Measurements from ENCODE around the gene PRPH. TPM values are rescaled to one million over a fixed set of nuclear protein-coding genes. Genes with fewer than 3 reads are reported as not detected.

The PRPH gene
- total and polyA plus RNA-seq, 9 of the 15 experiments (the other 6 are each of a cell fraction or from before 2014, with no cell fraction given) = 0.27 to 1.9 (median 1.3) TPM; not detected in 1

GRCh38 chr12:49342066-49342913 is 47.3 kb downstream of the PRPH start (continued):
- TF ChIP-seq CTCF (IDR thresholded peaks at IDR 0.05 in 2 of 3, conservative IDR thresholded peaks at IDR 0.05 in 1 of 3; ENCODE audit: insufficient read depth in 2 of 3, low read depth in 1 of 3, low read length in 3 of 3) (peak; percentile 98 to 99 (median 98)), DPF2 (IDR thresholded peaks at IDR 0.05) (no peak), CREM (IDR thresholded peaks at IDR 0.05; ENCODE audit: low read depth) (0 out of 2 replicates have a peak, but pooled peaks have one; percentile 51), ZNF121 (CRISPR knock-in tag; conservative IDR thresholded peaks at IDR 0.05) (no peak), SREBF1 (IDR thresholded peaks at IDR 0.05; ENCODE audit: borderline replicate concordance, low read depth, low read length) (no peak), EWSR1 (IDR thresholded peaks at IDR 0.05; ENCODE audit: borderline replicate concordance, low read depth, partially characterized antibody) (no peak), ZBTB8A (IDR thresholded peaks at IDR 0.05; ENCODE audit: partially characterized antibody) (no peak), YBX1 (IDR thresholded peaks at IDR 0.05) (no peak), ZNF124 (CRISPR knock-in tag; IDR thresholded peaks at IDR 0.05) (no peak), PRMT5 (CRISPR knock-in tag; IDR thresholded peaks at IDR 0.05) (0 out of 2 replicates have a peak, but pooled peaks have one; percentile 58), GATA2 (CRISPR knock-in tag; IDR thresholded peaks at IDR 0.05) (no peak), EHMT2 (IDR thresholded peaks at IDR 0.05) (no peak), ILF3 (IDR thresholded peaks at IDR 0.05; ENCODE audit: borderline replicate concordance) (no peak), PATZ1 (CRISPR knock-in tag; IDR thresholded peaks at IDR 0.05; ENCODE audit: borderline replicate concordance) (no peak), SP2 (IDR thresholded peaks at IDR 0.05; ENCODE audit: extremely low read depth, low read depth, low read length, poor library complexity, severe bottlenecking) (no peak), CUX1 (CRISPR knock-in tag; IDR thresholded peaks at IDR 0.05) (no peak), GTF2E2 (tag; IDR thresholded peaks at IDR 0.05) (no peak)

Data from K562 (cell line).